Measurements from ENCODE around the gene OAT. TPM values are rescaled to one million over a fixed set of nuclear protein-coding genes. Genes with fewer than 3 reads are reported as not detected.

The OAT gene
- total and polyA plus RNA-seq, 10 of the 15 experiments (the other 5 are each of a cell fraction or from before 2014, with no cell fraction given): 1.2 to 9.8 (median 1.6) TPM

DNA sequence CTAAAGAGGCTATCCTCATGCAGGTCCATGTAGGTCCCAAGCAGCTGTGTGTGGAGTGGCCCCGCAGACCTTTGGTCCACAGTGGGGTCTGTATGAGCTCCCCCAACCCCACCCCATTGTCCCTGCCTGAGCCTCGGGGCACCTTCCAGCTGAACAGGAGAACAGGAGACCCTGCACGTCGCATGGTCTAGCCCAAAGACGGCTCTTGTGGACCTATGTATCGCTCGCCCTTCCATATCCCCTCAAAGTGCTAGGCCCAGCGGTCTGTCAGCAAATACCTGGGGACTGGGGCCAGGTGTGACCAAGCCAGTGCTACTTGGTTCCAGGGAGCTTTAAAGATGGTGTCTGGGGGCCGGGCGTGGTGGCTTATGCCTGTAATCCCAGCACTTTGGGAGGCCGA lies 43.0 kb downstream of the OAT start:
- no peak overlapping the region for H3K4me3 ChIP-seq
- H2AFZ ChIP-seq (ENCODE audit: control insufficient read depth, low read depth, low read length): no peak overlapping the region
- CTCF ChIA-PET: interaction anchor here (1.0 kb wide), 1 partner anchor 11 kb away, joined by 3 read pairs; no protein-coding TSS in a partner anchor

More for the DNA sequence above, 43.0 kb downstream of the OAT start:
- no TSS peak for BruUV-seq (replicated peaks)
- no peaks in the 10 kb centered on the region for H3K79me2 ChIP-seq (ENCODE audit: control insufficient read depth, insufficient read depth, low read length)
- intact Hi-C loops (cut with micrococcal nuclease; ENCODE audit: unreplicated experiment): no loop called here
- H3K4me1 ChIP-seq (ENCODE audit: control insufficient read depth, insufficient read depth, low read length): no peaks in the 10 kb centered on the region
- H3K27ac ChIP-seq (ENCODE audit: control insufficient read depth, insufficient read depth): no peak overlapping the region
- ChIA-PET RAD21 (ENCODE audit: unreplicated experiment) (no interaction called here), SMC1A (ENCODE audit: uncharacterized antibody, unreplicated experiment) (no interaction called here), POLR2A (no interaction called here)
- no peak overlapping the region for H3K9ac ChIP-seq (ENCODE audit: control insufficient read depth, insufficient read depth, low read length)
- no peaks in the 10 kb centered on the region for H3K36me3 ChIP-seq (ENCODE audit: control insufficient read depth in 2 of 2, insufficient read depth in 2 of 2, low read length in 1 of 2)
- TF ChIP-seq FOXK2 (IDR thresholded peaks at IDR 0.05) (no peak), PBX3 (IDR thresholded peaks at IDR 0.05; ENCODE audit: insufficient replicate concordance, low read depth, low read length) (no peak), PRDM15 (CRISPR knock-in tag; IDR thresholded peaks at IDR 0.05) (no peak)
- no peaks in the 10 kb centered on the region for H4K20me1 ChIP-seq (ENCODE audit: control insufficient read depth, insufficient read depth)
- H3K4me2 ChIP-seq (ENCODE audit: control insufficient read depth, insufficient read depth): no peak overlapping the region
- no peak for FAIRE-seq
- H3K9me3 ChIP-seq (replicated peaks; ENCODE audit: control insufficient read depth, insufficient read depth, low read length): no peaks in the 10 kb centered on the region; the same call in 2 of the 3 replicates
- WGBS (ENCODE audit: insufficient coverage, insufficient replicate concordance, low lambda C conversion rate, missing lambda C conversion rate): 37% methylated on average over 11 of the region's 11 CpGs
- H3K27me3 ChIP-seq (replicated peaks in 1 of 2; ENCODE audit: control insufficient read depth in 2 of 2, insufficient read depth in 2 of 2, low read length in 1 of 2): peaks cover 3 to 9% of the 10 kb centered on the region in 2 experiments
- no peak for ATAC-seq
- no peak for DNase-seq (ENCODE audit: low read depth, low spot score)
- in situ Hi-C loops (cut with MboI): no loop called here

Measured in GM12878 (cell line).